Neural cell (in vitro differentiated cells): ENCODE data around the gene LRRC2. TPM values are rescaled to one million over a fixed set of nuclear protein-coding genes. Genes with fewer than 3 reads are reported as not detected.

Experiments
- H2AFZ ChIP-seq: fragments of 200-600, 300-800 bp; sonication (generic), shearing (Covaris generic); 2 replicates; pipeline ENCODE4 v1.6.0; 2014; ENCODE audit warnings: low read depth, mild to moderate bottlenecking, antibody characterized with exemption, low read length, moderate library complexity
- H3F3A ChIP-seq: fragments of 200-600 bp; shearing (Covaris generic); 2 replicates; pipeline ENCODE4 v1.6.1; 2016; ENCODE audit warnings: mild to moderate bottlenecking, moderate library complexity, mixed read lengths, antibody characterized with exemption, low read length; ENCODE audit not compliant: insufficient read depth, poor library complexity, severe bottlenecking
- H3K27ac ChIP-seq: fragments of 200-600, 300-800 bp; sonication (generic), shearing (Covaris generic); 2 replicates; pipeline ENCODE4 v1.5.1; 2014; ENCODE audit warnings: mild to moderate bottlenecking, low read length, moderate library complexity
- H3K27me3 ChIP-seq: fragments of 300-800, 200-600 bp; sonication (generic), shearing (Covaris generic); 2 replicates; pipeline ENCODE4 v1.6.0; 2014; ENCODE audit warnings: mild to moderate bottlenecking, low read depth, low read length, moderate library complexity; ENCODE audit not compliant: insufficient read depth
- H3K36me3 ChIP-seq: fragments of 300-800, 200-600 bp; sonication (generic), shearing (Covaris generic); 2 replicates; pipeline ENCODE4 v1.5.1; 2014; ENCODE audit warnings: mild to moderate bottlenecking, antibody characterized with exemption, low read length, moderate library complexity; ENCODE audit not compliant: insufficient read depth
- H3K4me2 ChIP-seq: fragments of 300-800, 200-600 bp; sonication (generic), shearing (Covaris generic); 2 replicates; pipeline ENCODE4 v1.6.0; 2014; ENCODE audit warnings: mild to moderate bottlenecking, low read length
- H3K4me3 ChIP-seq: fragments of 300-800, 200-600 bp; sonication (generic), shearing (Covaris generic); 2 replicates; pipeline ENCODE4 v1.5.1; 2014; ENCODE audit warnings: mild to moderate bottlenecking, low read length, moderate library complexity
- H3K79me2 ChIP-seq: fragments of 200-600 bp; shearing (Covaris generic); replicated peaks from 2 replicates; pipeline ENCODE4 v1.6.0; 2014; ENCODE audit warnings: mild to moderate bottlenecking, low read length, moderate library complexity; ENCODE audit not compliant: insufficient read depth
- H3K9ac ChIP-seq: fragments of 300-800, 200-600 bp; sonication (generic), shearing (Covaris generic); 2 replicates; pipeline ENCODE4 v1.6.1; 2016; ENCODE audit warnings: mild to moderate bottlenecking, low read length, mixed read lengths
- H3K9me2 ChIP-seq: fragments of 200-600 bp; shearing (Covaris generic); 2 replicates; pipeline ENCODE4 v1.6.1; 2016; ENCODE audit warnings: mild to moderate bottlenecking, low read length, mixed read lengths; ENCODE audit not compliant: insufficient read depth
- H3K9me3 ChIP-seq: fragments of 200-600, 300-800 bp; sonication (generic), shearing (Covaris generic); 2 replicates; pipeline ENCODE4 v1.6.1; 2016; ENCODE audit warnings: mild to moderate bottlenecking, mixed run types, low read length, moderate library complexity, mixed read lengths
- H4K20me1 ChIP-seq: fragments of 200-600 bp; shearing (Covaris generic); 2 replicates; pipeline ENCODE4 v1.6.1; 2016; ENCODE audit warnings: mild to moderate bottlenecking, mixed run types; ENCODE audit not compliant: insufficient read depth
- EP300 ChIP-seq: fragments of 450-650 bp; conservative IDR thresholded peaks from 2 replicates; pipeline ENCODE4 v1.6.1; 2014; ENCODE audit warnings: antibody characterized with exemption, mild to moderate bottlenecking, moderate library complexity; ENCODE audit not compliant: poor library complexity, severe bottlenecking
- EZH2 ChIP-seq: fragments of 200-600, 300-800 bp; shearing (Covaris generic), sonication (generic); IDR thresholded peaks from 2 replicates; pipeline ENCODE4 v1.6.1; 2014; ENCODE audit warnings: antibody characterized with exemption, low read length, borderline replicate concordance, mild to moderate bottlenecking; ENCODE audit not compliant: insufficient read depth, poor library complexity, severe bottlenecking
- MXI1 ChIP-seq: fragments of 450-650 bp; conservative IDR thresholded peaks from 2 replicates; pipeline ENCODE4 v1.6.1; 2014; ENCODE audit warnings: antibody characterized with exemption, mild to moderate bottlenecking; ENCODE audit not compliant: poor library complexity, severe bottlenecking
- POLR2AphosphoS5 ChIP-seq: IDR thresholded peaks from 2 replicates; pipeline ENCODE4 v1.6.1; 2012
- RAD21 ChIP-seq: fragments of 450-650 bp; conservative IDR thresholded peaks from 2 replicates; pipeline ENCODE4 v1.6.1; 2014; ENCODE audit warnings: antibody characterized with exemption, mild to moderate bottlenecking, moderate library complexity
- SMC3 ChIP-seq: fragments of 450-650 bp; conservative IDR thresholded peaks from 2 replicates; pipeline ENCODE4 v1.6.1; 2014; ENCODE audit warnings: antibody characterized with exemption, mild to moderate bottlenecking, moderate library complexity; ENCODE audit not compliant: poor library complexity
- TAF1 ChIP-seq: IDR thresholded peaks from 2 replicates; pipeline ENCODE4 v1.6.1; 2012; ENCODE audit warnings: low read depth
- polyA plus RNA-seq: library from polyadenylated mRNA; depleted of rRNA; stranded (reverse); fragments of >200 nt; gene quantifications from 2 replicates; pipeline ENCODE4 v1.2.3, GENCODE V29; 2014
- TF ChIP-seq, protein P1 (sequence below): IDR thresholded peaks from 2 replicates; pipeline ENCODE4 v1.6.1; 2012; ENCODE audit warnings: borderline replicate concordance
- TF ChIP-seq, protein P2 (sequence below): fragments of 450-650 bp; IDR thresholded peaks from 2 replicates; pipeline ENCODE4 v1.5.1; 2014; ENCODE audit warnings: antibody characterized with exemption, mild to moderate bottlenecking, moderate library complexity; ENCODE audit not compliant: poor library complexity, severe bottlenecking

LRRC2 gene
- polyA plus RNA-seq, 1 donor from 2014 or later, result not detected

DNA sequence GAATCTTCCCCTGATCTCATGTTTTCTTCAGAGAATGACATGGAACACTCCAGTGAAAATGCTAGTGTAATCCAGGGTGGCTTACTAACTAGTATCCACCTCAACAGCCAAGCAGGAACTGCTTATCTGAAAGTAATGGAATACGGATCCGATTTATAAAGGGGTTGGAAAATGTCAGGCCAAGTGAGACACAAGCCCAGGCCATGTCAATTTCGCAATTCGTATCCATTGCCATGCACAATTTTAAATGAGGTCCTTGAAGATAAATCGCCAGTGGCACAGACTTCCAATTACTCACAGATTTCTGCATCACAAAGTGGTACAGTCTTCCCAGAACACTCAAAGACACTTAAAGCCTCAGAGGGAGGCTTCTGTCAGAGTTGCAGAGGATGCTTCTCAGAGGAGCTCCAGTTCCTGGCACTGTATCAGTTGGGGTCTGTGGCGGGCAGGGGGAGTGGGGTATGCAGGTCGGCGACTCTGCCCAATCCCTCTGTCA, 29.8 kb upstream of the LRRC2 start:
- no peak overlapping the region for H3K9ac ChIP-seq
- H3K4me3 ChIP-seq, result no peak overlapping the region
- H3K79me2 ChIP-seq, result no peaks in the 10 kb centered on the region
- H3K36me3 ChIP-seq, result no peaks in the 10 kb centered on the region
- no peaks in the 10 kb centered on the region for H3K9me3 ChIP-seq
- H3F3A ChIP-seq, result no peaks in the 10 kb centered on the region
- no peak overlapping the region for H2AFZ ChIP-seq
- no peaks in the 10 kb centered on the region for H3K27me3 ChIP-seq
- no peaks in the 10 kb centered on the region for H4K20me1 ChIP-seq
- no peak for TF ChIP-seq EZH2
- TF ChIP-seq, protein P1, sequence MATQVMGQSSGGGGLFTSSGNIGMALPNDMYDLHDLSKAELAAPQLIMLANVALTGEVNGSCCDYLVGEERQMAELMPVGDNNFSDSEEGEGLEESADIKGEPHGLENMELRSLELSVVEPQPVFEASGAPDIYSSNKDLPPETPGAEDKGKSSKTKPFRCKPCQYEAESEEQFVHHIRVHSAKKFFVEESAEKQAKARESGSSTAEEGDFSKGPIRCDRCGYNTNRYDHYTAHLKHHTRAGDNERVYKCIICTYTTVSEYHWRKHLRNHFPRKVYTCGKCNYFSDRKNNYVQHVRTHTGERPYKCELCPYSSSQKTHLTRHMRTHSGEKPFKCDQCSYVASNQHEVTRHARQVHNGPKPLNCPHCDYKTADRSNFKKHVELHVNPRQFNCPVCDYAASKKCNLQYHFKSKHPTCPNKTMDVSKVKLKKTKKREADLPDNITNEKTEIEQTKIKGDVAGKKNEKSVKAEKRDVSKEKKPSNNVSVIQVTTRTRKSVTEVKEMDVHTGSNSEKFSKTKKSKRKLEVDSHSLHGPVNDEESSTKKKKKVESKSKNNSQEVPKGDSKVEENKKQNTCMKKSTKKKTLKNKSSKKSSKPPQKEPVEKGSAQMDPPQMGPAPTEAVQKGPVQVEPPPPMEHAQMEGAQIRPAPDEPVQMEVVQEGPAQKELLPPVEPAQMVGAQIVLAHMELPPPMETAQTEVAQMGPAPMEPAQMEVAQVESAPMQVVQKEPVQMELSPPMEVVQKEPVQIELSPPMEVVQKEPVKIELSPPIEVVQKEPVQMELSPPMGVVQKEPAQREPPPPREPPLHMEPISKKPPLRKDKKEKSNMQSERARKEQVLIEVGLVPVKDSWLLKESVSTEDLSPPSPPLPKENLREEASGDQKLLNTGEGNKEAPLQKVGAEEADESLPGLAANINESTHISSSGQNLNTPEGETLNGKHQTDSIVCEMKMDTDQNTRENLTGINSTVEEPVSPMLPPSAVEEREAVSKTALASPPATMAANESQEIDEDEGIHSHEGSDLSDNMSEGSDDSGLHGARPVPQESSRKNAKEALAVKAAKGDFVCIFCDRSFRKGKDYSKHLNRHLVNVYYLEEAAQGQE, result no peak
- H3K9me2 ChIP-seq, result no peaks in the 10 kb centered on the region
- H3K27ac ChIP-seq, result no peak overlapping the region
- H3K4me2 ChIP-seq, result no peak overlapping the region

DNA sequence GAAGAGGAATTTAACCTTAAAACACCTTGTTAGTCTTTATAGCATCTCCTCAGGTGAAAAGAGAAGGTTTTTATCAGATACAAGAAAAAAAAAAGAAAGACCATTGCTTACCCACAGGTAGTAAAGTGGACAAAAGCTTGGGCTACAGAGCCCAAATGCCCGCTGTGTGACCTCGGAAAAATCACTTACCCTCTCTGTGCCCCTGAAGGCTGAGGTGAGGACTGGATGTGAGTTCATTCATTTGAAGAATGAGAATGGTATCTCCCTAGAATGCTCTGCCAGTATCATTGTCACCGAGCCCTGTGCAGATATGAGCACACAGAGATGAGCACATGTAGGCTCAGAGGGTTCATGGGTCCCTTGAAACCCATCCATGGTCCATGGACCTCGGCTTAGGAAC, 28.6 kb upstream of the LRRC2 start:
- no peaks in the 10 kb centered on the region for H3F3A ChIP-seq
- H3K9me2 ChIP-seq, result no peaks in the 10 kb centered on the region
- no peaks in the 10 kb centered on the region for H4K20me1 ChIP-seq
- H3K27ac ChIP-seq, result no peak overlapping the region
- H3K36me3 ChIP-seq, result no peaks in the 10 kb centered on the region
- no peaks in the 10 kb centered on the region for H3K79me2 ChIP-seq
- H2AFZ ChIP-seq, result no peak overlapping the region
- TF ChIP-seq EZH2 (no peak), RAD21 (no peak), MXI1 (no peak), TAF1 (no peak), SMC3 (no peak), POLR2AphosphoS5 (no peak), EP300 (no peak)
- TF ChIP-seq, protein P2, sequence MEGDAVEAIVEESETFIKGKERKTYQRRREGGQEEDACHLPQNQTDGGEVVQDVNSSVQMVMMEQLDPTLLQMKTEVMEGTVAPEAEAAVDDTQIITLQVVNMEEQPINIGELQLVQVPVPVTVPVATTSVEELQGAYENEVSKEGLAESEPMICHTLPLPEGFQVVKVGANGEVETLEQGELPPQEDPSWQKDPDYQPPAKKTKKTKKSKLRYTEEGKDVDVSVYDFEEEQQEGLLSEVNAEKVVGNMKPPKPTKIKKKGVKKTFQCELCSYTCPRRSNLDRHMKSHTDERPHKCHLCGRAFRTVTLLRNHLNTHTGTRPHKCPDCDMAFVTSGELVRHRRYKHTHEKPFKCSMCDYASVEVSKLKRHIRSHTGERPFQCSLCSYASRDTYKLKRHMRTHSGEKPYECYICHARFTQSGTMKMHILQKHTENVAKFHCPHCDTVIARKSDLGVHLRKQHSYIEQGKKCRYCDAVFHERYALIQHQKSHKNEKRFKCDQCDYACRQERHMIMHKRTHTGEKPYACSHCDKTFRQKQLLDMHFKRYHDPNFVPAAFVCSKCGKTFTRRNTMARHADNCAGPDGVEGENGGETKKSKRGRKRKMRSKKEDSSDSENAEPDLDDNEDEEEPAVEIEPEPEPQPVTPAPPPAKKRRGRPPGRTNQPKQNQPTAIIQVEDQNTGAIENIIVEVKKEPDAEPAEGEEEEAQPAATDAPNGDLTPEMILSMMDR, result no peak
- TF ChIP-seq, protein P1, result no peak
- no peak overlapping the region for H3K9ac ChIP-seq
- no peaks in the 10 kb centered on the region for H3K27me3 ChIP-seq
- no peaks in the 10 kb centered on the region for H3K9me3 ChIP-seq
- H3K4me3 ChIP-seq, result no peak overlapping the region
- no peak overlapping the region for H3K4me2 ChIP-seq
